ENCODE data around the gene RP2.

DNA sequence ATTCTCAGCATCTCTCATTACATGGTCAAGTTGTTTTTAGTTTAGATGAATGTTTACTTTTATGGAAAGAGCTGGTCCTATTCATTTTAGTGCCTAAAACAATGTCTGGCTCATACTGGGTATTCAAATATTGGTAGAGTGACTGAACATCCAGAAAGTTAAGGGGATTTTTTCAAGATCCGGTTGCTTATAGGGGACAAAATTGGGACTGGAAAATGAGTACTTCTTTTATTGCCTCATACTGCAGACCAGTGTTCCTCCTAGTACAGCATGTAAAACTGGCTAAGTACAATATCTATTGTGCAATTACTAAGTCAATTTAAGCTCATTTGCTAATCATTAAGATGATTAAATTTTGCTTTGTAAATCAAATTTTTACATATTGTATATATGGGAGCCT, 13.9 kb downstream of the RP2 start:
- TF ChIP-seq CTCF (IDR thresholded peaks at IDR 0.05) (no peak), POLR2AphosphoS5 (IDR thresholded peaks at IDR 0.05) (no peak)
